Measurements from ENCODE around the gene ATRN.

DNA sequence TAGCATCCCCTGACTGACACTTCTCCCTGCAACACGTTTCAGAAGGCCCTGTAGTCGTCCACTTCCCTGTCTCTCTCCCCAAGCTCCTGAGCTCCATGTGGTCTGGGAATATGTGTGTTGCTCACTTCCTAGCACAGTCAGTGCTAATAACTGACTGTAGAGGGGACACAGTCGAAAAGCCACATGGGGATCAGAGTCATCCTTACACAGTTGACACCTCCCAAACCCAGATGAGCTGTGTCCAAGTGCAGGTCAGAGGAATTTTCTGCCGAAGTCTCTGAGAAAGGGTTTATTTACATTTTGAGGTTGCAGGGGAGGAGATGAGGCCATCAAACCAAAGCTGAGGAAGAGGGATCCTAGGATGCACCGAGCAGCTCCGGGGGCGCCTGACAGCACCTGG, 214.5 kb downstream of the ATRN start:
- TF ChIP-seq, protein P1, sequence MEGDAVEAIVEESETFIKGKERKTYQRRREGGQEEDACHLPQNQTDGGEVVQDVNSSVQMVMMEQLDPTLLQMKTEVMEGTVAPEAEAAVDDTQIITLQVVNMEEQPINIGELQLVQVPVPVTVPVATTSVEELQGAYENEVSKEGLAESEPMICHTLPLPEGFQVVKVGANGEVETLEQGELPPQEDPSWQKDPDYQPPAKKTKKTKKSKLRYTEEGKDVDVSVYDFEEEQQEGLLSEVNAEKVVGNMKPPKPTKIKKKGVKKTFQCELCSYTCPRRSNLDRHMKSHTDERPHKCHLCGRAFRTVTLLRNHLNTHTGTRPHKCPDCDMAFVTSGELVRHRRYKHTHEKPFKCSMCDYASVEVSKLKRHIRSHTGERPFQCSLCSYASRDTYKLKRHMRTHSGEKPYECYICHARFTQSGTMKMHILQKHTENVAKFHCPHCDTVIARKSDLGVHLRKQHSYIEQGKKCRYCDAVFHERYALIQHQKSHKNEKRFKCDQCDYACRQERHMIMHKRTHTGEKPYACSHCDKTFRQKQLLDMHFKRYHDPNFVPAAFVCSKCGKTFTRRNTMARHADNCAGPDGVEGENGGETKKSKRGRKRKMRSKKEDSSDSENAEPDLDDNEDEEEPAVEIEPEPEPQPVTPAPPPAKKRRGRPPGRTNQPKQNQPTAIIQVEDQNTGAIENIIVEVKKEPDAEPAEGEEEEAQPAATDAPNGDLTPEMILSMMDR (IDR thresholded peaks at IDR 0.05; ENCODE audit: low read length), result no peak
- no peak for TF ChIP-seq EZH2 (IDR thresholded peaks at IDR 0.05; ENCODE audit: borderline replicate concordance, low read length)

Measured in OCI-LY1 (cell line).